ENCODE data around the gene RNF220.

DNA sequence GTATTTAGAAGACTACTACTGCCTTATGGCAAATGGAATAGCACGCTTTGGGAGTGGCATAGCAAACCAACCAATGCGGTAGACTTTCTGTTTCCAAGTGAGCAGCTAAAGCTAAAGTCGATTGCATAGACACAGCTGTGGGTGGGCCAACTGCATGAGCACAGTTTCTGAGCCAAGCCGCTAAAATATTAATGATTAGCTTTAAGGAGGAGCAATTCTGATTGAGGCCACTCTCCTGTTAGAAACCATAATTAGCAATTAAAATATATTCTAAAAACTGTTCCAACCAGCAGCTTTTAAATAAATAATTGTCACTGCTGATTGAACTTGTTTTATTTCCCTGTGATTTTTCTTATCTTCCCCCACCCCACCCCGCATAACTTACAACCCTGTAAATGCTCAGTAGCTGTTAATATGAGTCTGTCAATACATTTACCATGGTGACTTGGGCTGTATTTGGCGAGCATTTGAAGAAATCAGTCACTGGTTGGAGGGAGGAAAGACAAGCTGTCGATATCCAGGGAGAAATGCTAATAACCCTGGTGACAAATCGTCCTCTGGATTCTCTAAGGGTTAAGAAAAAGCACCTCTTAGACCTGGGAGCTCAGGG is 32.2 kb downstream of the RNF220 start:
- TF ChIP-seq, protein P1, sequence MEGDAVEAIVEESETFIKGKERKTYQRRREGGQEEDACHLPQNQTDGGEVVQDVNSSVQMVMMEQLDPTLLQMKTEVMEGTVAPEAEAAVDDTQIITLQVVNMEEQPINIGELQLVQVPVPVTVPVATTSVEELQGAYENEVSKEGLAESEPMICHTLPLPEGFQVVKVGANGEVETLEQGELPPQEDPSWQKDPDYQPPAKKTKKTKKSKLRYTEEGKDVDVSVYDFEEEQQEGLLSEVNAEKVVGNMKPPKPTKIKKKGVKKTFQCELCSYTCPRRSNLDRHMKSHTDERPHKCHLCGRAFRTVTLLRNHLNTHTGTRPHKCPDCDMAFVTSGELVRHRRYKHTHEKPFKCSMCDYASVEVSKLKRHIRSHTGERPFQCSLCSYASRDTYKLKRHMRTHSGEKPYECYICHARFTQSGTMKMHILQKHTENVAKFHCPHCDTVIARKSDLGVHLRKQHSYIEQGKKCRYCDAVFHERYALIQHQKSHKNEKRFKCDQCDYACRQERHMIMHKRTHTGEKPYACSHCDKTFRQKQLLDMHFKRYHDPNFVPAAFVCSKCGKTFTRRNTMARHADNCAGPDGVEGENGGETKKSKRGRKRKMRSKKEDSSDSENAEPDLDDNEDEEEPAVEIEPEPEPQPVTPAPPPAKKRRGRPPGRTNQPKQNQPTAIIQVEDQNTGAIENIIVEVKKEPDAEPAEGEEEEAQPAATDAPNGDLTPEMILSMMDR (IDR thresholded peaks at IDR 0.05; ENCODE audit: poor library complexity, severe bottlenecking), result no peak
- no peak for TF ChIP-seq MXI1 (conservative IDR thresholded peaks at IDR 0.05; ENCODE audit: poor library complexity, severe bottlenecking)
- no peak for TF ChIP-seq EP300 (conservative IDR thresholded peaks at IDR 0.05; ENCODE audit: poor library complexity, severe bottlenecking)
- TF ChIP-seq POLR2AphosphoS5 (IDR thresholded peaks at IDR 0.05), result no peak
